Calu3 (cell line): ENCODE data around the gene TGFBR1. TPM values are rescaled to one million over a fixed set of nuclear protein-coding genes. Genes with fewer than 3 reads are reported as not detected.

Source experiments
- BruUV-seq: library from RNA; stranded (reverse); fragments of 400-500 nt; replicated peaks from 2 replicates; lab custom pipeline; 2021; lab: Mats Ljungman, UMichigan
- CTCF ChIA-PET: fragments of 300-600 bp; sonication (Branson Sonifier 250); formaldehyde crosslinking; loops from one replicate; lab custom pipeline; 2022; ENCODE audit warnings: antibody characterized with exemption; lab: Charles Lee
- DNase-seq: peaks from one replicate; pipeline ENCODE4 v3.0.0; 2022
- H3K27ac Mint-ChIP-seq: one replicate; pipeline ENCODE4 v1.8.0; 2022; ENCODE audit warnings: mixed read lengths; ENCODE audit not compliant: unreplicated experiment
- H3K27me3 Mint-ChIP-seq: one replicate; pipeline ENCODE4 v1.8.0; 2022; ENCODE audit warnings: mixed read lengths; ENCODE audit not compliant: unreplicated experiment
- H3K36me3 Mint-ChIP-seq: one replicate; pipeline ENCODE4 v1.8.0; 2022; ENCODE audit warnings: mild to moderate bottlenecking, moderate library complexity, mixed read lengths; ENCODE audit not compliant: insufficient read depth, unreplicated experiment
- H3K4me1 Mint-ChIP-seq: one replicate; pipeline ENCODE4 v1.8.0; 2022; ENCODE audit warnings: mild to moderate bottlenecking, low read depth, mixed read lengths; ENCODE audit not compliant: unreplicated experiment
- H3K4me3 Mint-ChIP-seq: one replicate; pipeline ENCODE4 v1.8.0; 2022; ENCODE audit warnings: mild to moderate bottlenecking, low read depth, moderate library complexity, mixed read lengths; ENCODE audit not compliant: unreplicated experiment
- H3K9me3 Mint-ChIP-seq: one replicate; pipeline ENCODE4 v1.8.0; 2022; ENCODE audit warnings: low read depth, mixed read lengths; ENCODE audit not compliant: unreplicated experiment
- intact Hi-C: fragments of 100-400 bp; cut with micrococcal nuclease; formaldehyde crosslinking; loops from one replicate; pipeline ENCODE4 v1.10.0; 2022; ENCODE audit not compliant: unreplicated experiment
- total RNA-seq: library from RNA; stranded (reverse); gene quantifications from 2 replicates; pipeline ENCODE4 v1.2.3, GENCODE V29; 2022
- TF ChIP-seq, protein P1 (sequence below): fragments of 200-600 bp; IDR thresholded peaks from one replicate; pipeline ENCODE4 v1.8.0; 2022; ENCODE audit warnings: antibody characterized with exemption; ENCODE audit not compliant: unreplicated experiment

Gene TGFBR1
- total RNA-seq, 1 experiment from 2014 or later, result 22.6 TPM

- Mint-ChIP-seq H3K4me3 (no peak overlapping the region), H3K4me1 (no peaks in the 10 kb centered on the region), H3K36me3 (no peaks in the 10 kb centered on the region), H3K27ac (no peak overlapping the region), H3K9me3 (no peaks in the 10 kb centered on the region), H3K27me3 (peaks cover 15% of the 10 kb centered on the region)
- TF ChIP-seq, protein P1, sequence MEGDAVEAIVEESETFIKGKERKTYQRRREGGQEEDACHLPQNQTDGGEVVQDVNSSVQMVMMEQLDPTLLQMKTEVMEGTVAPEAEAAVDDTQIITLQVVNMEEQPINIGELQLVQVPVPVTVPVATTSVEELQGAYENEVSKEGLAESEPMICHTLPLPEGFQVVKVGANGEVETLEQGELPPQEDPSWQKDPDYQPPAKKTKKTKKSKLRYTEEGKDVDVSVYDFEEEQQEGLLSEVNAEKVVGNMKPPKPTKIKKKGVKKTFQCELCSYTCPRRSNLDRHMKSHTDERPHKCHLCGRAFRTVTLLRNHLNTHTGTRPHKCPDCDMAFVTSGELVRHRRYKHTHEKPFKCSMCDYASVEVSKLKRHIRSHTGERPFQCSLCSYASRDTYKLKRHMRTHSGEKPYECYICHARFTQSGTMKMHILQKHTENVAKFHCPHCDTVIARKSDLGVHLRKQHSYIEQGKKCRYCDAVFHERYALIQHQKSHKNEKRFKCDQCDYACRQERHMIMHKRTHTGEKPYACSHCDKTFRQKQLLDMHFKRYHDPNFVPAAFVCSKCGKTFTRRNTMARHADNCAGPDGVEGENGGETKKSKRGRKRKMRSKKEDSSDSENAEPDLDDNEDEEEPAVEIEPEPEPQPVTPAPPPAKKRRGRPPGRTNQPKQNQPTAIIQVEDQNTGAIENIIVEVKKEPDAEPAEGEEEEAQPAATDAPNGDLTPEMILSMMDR, result no peak
- no peak for DNase-seq
- intact Hi-C loops, result no loop called here
- no TSS peak for BruUV-seq
- CTCF ChIA-PET, result no interaction called here
Measured at GRCh38 chr9:99167694-99168093, 62.8 kb downstream of the TGFBR1 start.

DNA sequence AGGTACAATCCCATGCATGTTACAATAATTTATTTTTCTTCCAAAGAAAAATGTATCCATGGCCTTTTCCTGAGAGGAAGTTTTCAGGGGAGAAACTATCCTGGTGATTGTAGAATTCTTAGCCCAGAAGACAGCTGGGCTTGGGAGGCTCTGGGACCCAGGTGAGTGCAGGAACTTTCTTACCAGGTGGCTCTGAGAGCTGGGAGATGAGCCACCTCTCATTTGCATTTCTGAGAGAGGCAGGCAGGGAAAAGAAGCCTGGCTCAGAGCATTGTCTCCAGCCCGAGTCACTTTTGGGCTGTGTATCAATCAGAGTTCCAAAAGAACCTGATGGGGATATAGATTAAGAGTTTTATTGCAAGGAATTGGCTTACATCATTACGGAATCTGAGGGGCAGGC, 64.2 kb downstream of the TGFBR1 start:
- no peak for DNase-seq
- TF ChIP-seq, protein P1, result no peak
- H3K36me3 Mint-ChIP-seq, result no peaks in the 10 kb centered on the region
- CTCF ChIA-PET, result no interaction called here
- BruUV-seq, result no TSS peak
- peaks cover 11% of the 10 kb centered on the region for H3K4me1 Mint-ChIP-seq
- H3K9me3 Mint-ChIP-seq, result no peaks in the 10 kb centered on the region
- H3K4me3 Mint-ChIP-seq, result no peak overlapping the region
- H3K27ac Mint-ChIP-seq, result no peak overlapping the region
- intact Hi-C loops, result no loop called here
- peaks cover 15% of the 10 kb centered on the region for H3K27me3 Mint-ChIP-seq

DNA sequence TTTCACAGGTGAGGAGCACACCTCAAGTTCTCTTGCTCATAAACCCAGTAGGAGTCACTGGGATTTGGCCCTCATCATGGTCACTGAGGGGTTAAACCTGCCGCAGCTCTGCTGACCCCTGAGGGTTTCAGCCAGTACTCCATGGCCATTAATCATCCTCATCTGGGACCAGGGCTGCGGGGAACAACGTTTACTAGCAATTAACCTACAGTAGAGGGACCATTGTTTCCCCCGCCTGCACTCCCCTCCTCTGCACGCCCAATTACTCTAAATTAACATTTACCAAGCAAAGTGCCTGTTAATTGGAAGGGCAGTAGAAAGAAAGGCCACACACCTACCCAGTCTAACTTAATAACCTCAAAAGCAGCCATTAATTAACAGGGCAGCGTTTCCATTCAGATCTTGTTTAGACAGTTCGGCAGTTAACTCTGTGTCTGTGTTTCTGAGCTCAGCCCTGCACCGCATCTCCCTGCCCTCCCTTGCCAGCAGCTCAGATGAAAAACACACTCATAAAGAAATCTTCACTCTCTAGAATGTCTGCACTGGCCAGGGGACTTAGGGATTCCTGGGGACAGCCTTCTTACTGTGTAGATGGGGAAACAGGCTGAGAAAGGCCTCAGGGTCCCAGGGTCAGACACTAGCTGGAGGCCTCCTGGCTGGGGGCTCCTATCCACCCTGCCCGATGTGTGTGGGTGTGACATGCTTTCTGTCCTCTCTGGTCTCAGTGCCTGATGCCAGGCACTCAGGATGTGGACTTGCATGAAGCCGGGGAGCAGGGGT, 65.3 kb downstream of the TGFBR1 start:
- CTCF ChIA-PET, result interaction anchor here (0.5 kb wide), 1 partner anchor 7 kb away, joined by 4 read pairs; no protein-coding TSS in a partner anchor
- Mint-ChIP-seq H3K27ac (no peak overlapping the region), H3K9me3 (no peaks in the 10 kb centered on the region), H3K4me3 (no peak overlapping the region), H3K36me3 (no peaks in the 10 kb centered on the region), H3K27me3 (peaks cover 15% of the 10 kb centered on the region), H3K4me1 (peaks cover 16% of the 10 kb centered on the region)
- intact Hi-C loops, result no loop called here
- DNase-seq, result no peak
- TF ChIP-seq, protein P1, result no peak
- no TSS peak for BruUV-seq

GRCh38 chr9:99171225-99172123, 66.6 kb downstream of the TGFBR1 start:
- H3K4me3 Mint-ChIP-seq, result no peak overlapping the region
- intact Hi-C loops, result no loop called here
- no peak for DNase-seq
- H3K27ac Mint-ChIP-seq, result peak overlapping the region; percentile 60
- TF ChIP-seq, protein P1, result no peak
- BruUV-seq, result no TSS peak
- CTCF ChIA-PET, result no interaction called here
- no peaks in the 10 kb centered on the region for H3K36me3 Mint-ChIP-seq
- peaks cover 15% of the 10 kb centered on the region for H3K27me3 Mint-ChIP-seq
- H3K9me3 Mint-ChIP-seq, result no peaks in the 10 kb centered on the region
- H3K4me1 Mint-ChIP-seq, result peaks cover 16% of the 10 kb centered on the region
